Transverse colon (tissue), 4 donors: ENCODE results near the gene SLC6A11. TPM values are rescaled to one million over a fixed set of nuclear protein-coding genes. Genes with fewer than 3 reads are reported as not detected.

ENCODE experiments used
- DNase-seq: peaks from one replicate; pipeline ENCODE4 v3.0.0-alpha.2; 2019
- H3K27ac ChIP-seq, 4 donors: fragments of 200-600 bp; sonication (generic); 2 replicates each; pipeline ENCODE4 v1.5.1; 2016 to 2018; ENCODE audit warnings: inconsistent platforms in 4 of 4
- H3K27me3 ChIP-seq: fragments of 200-600 bp; sonication (generic); 2 replicates; pipeline ENCODE4 v1.5.1; 2017; ENCODE audit warnings: inconsistent platforms
- H3K36me3 ChIP-seq, 4 donors: fragments of 200-600 bp; sonication (generic); 2 replicates each; pipeline ENCODE4 v1.5.1; 2017 to 2019; ENCODE audit warnings: inconsistent platforms in 4 of 4
- H3K4me1 ChIP-seq, 4 donors: fragments of 200-600 bp; sonication (generic); 2 replicates each; pipeline ENCODE4 v1.5.1; 2017 to 2020; ENCODE audit warnings: inconsistent platforms in 4 of 4
- H3K4me3 ChIP-seq, 4 donors: fragments of 200-600 bp; sonication (generic); 1 replicate in 1 of 4; 2 replicates in 3 of 4; pipeline versions ENCODE4 v1.5.1 to v1.6.1; 2017 to 2019; ENCODE audit warnings: inconsistent platforms in 4 of 4
- H3K9me3 ChIP-seq, 2 donors: fragments of 200-600 bp; sonication (generic); 2 replicates each; pipeline ENCODE4 v1.5.1; 2017 to 2019; ENCODE audit warnings: inconsistent platforms in 2 of 2
- EP300 ChIP-seq: sonication (generic); formaldehyde crosslinking; IDR thresholded peaks from one replicate; pipeline ENCODE4 v1.6.1; 2017; ENCODE audit warnings: antibody characterized with exemption, low read depth
- POLR2A ChIP-seq: fragments of 450-650 bp; IDR thresholded peaks from one replicate; pipeline ENCODE4 v1.6.1; 2016; ENCODE audit warnings: antibody characterized with exemption, mild to moderate bottlenecking, moderate library complexity
- POLR2AphosphoS5 ChIP-seq, 3 donors: sonication (generic); formaldehyde crosslinking; IDR thresholded peaks; one replicate each; pipeline ENCODE4 v1.6.1; 2016; ENCODE audit warnings: antibody characterized with exemption in 3 of 3
- WGBS, 2 donors: methylation state at CpG; one replicate each; pipeline ENCODE4 v1.1.5; 2018; ENCODE audit warnings: low coverage in 1 of 2; 5-methylcytosine and 5-hydroxymethylcytosine counted together
- in situ Hi-C, 4 donors: fragments of 200-750 bp; cut with MboI; loops; one replicate each; pipeline versions ENCODE4 v1.15.0 to v1.15.1; 2017; ENCODE audit warnings: low sequenced_read_pairs in 3 of 4, low pct_ligation_motif_present in 1 of 4, low pct_unique_long_range_greater_than_20kb in 1 of 4
- intact Hi-C: fragments of 100-400 bp; cut with DNase I; formaldehyde crosslinking; loops from one replicate; pipeline ENCODE4 v1.15.1; 2023; ENCODE audit warnings: low total_unique reads
- total RNA-seq, 4 donors: library from RNA; depleted of rRNA; stranded (reverse); fragments of >200 nt; gene quantifications; one replicate each; pipeline ENCODE4 v1.1.0, GENCODE V29; 2016
- TF ChIP-seq, protein P1 (sequence below), 5 experiments: fragments of 200-600 bp in 3 of 5; fragments of 450-650 bp in 2 of 5; sonication (generic) in 3 of 5; IDR thresholded peaks; 1 replicate in 2 of 5; 2 replicates in 3 of 5; pipeline ENCODE4 v1.5.1; 2016 to 2017; ENCODE audit warnings: antibody characterized with exemption in 5 of 5, inconsistent platforms in 3 of 5, mild to moderate bottlenecking in 2 of 5, moderate library complexity in 1 of 5

SLC6A11 gene
- total RNA-seq, 4 donors from 2014 or later = not detected

DNA sequence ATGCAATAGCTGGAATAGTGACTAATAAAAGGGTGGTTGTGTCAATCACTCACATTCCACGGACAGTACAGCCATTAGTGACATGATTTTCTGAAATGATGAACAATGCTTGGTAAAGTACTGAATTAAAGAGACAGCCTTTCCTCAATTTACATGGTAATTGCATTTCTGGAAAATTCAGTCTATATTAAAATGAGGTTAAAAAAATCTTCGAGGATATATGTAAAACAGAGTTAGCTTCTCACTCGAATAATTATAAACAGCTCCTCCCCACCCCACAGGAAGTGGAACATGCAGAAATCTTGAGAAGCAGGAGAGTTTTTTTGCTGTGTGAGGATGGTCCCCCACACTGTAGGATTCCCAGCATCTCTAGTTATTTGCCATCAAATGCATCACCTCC, 42.1 kb downstream of the SLC6A11 start:
- DNase-seq = no peak
- H3K27ac ChIP-seq = no peak overlapping the region
- no peaks in the 10 kb centered on the region for H3K9me3 ChIP-seq
- TF ChIP-seq EP300 (no peak), POLR2AphosphoS5 (IDR thresholded peaks at IDR 0.05) (no peak), POLR2A (no peak)
- TF ChIP-seq, protein P1, sequence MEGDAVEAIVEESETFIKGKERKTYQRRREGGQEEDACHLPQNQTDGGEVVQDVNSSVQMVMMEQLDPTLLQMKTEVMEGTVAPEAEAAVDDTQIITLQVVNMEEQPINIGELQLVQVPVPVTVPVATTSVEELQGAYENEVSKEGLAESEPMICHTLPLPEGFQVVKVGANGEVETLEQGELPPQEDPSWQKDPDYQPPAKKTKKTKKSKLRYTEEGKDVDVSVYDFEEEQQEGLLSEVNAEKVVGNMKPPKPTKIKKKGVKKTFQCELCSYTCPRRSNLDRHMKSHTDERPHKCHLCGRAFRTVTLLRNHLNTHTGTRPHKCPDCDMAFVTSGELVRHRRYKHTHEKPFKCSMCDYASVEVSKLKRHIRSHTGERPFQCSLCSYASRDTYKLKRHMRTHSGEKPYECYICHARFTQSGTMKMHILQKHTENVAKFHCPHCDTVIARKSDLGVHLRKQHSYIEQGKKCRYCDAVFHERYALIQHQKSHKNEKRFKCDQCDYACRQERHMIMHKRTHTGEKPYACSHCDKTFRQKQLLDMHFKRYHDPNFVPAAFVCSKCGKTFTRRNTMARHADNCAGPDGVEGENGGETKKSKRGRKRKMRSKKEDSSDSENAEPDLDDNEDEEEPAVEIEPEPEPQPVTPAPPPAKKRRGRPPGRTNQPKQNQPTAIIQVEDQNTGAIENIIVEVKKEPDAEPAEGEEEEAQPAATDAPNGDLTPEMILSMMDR (IDR thresholded peaks at IDR 0.05) = no peak
- intact Hi-C loops (no loop called here), in situ Hi-C loops (no loop called here)
- H3K27me3 ChIP-seq = no peaks in the 10 kb centered on the region
- WGBS, 2 donors = 57 to 63% methylated on average over 2 to 3 of the region's 3 CpGs
- H3K4me3 ChIP-seq = no peak overlapping the region
- no peaks in the 10 kb centered on the region for H3K36me3 ChIP-seq
- no peaks in the 10 kb centered on the region for H3K4me1 ChIP-seq

DNA sequence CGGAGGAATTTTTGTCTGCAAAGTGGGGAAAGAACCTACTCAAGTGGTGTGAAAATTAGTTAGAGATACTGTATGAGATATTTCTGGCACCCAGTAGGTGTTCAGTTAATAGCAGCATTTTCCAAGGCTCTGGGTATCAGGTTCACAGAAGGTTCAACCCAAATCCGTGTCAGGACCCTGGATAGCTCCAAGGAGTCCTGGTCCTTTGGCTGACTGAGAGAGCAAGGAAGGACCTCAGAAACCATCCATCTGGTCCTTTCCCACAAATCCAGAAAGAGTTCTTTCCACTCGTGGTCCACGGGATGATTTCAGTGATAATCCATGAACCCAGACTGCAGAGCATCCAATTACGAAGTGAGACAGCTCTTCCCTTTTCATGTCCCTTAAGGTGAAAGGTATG, 51.4 kb downstream of the SLC6A11 start:
- Histone ChIP-seq H3K36me3 (no peaks in the 10 kb centered on the region), H3K4me1 (no peaks in the 10 kb centered on the region), H3K4me3 (no peak overlapping the region), H3K27ac (no peak overlapping the region), H3K9me3 (no peaks in the 10 kb centered on the region), H3K27me3 (no peaks in the 10 kb centered on the region)
- no peak for DNase-seq
- in situ Hi-C loops = no loop called here
- 48% methylated on average over 5 of the region's 5 CpGs; no CpG with 5 or more reads in 1 of the 2 donors for WGBS, 2 donors
- intact Hi-C loops = no loop called here
- TF ChIP-seq, protein P1 (IDR thresholded peaks at IDR 0.05) = no peak
- TF ChIP-seq POLR2A (no peak), POLR2AphosphoS5 (IDR thresholded peaks at IDR 0.05) (no peak), EP300 (no peak)

DNA sequence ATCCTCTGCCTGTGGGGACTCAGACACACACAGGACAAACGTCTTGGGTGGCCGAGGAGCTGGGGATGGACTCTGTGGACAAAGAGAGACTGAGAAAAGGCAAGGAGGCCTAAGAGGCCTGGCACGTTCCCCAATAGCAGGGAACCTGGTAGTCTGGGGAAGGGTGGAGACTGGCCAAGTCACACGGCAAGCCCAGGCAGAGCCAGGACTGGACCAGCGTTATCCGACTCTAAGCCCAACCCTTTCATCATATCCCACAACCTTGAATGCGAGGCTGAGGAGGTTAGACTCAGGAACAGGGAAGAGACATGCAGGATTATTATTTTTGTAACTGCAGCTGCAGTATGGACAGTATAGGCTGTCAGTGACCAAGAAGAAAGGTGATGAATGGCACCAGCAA, 53.4 kb downstream of the SLC6A11 start:
- intact Hi-C loops = no loop called here
- H3K4me3 ChIP-seq = no peak overlapping the region
- H3K36me3 ChIP-seq = no peaks in the 10 kb centered on the region
- H3K27ac ChIP-seq = no peak overlapping the region
- in situ Hi-C loops = no loop called here
- H3K4me1 ChIP-seq = no peaks in the 10 kb centered on the region
- no peak for TF ChIP-seq EP300
- TF ChIP-seq POLR2A = no peak
- TF ChIP-seq, protein P1 (IDR thresholded peaks at IDR 0.05) = no peak
- no peaks in the 10 kb centered on the region for H3K9me3 ChIP-seq
- H3K27me3 ChIP-seq = no peaks in the 10 kb centered on the region
- no peak for DNase-seq
- 50 to 71% methylated on average over 5 to 7 of the region's 7 CpGs for WGBS, 2 donors

DNA sequence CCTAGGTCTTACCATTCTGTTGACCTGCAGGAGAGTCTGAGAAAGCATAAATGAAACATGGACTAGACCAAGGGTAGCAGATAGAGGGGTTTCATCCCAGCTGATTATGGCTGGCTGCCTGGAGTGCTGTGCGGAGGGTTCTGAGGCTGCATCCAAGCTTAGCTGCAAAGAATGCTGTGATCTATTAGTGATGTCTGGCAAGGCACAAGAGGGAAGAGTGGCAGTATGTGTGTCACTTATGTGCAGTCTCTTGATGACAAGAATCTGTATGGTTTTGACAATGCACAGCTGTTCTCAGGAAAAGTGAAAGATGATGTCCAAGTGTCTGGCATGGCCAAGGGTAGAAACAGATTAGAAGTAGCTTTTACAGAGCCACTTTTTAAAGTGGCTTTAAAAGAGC, 54.3 kb downstream of the SLC6A11 start:
- in situ Hi-C loops = no loop called here
- intact Hi-C loops = no loop called here
- Histone ChIP-seq H3K27me3 (no peaks in the 10 kb centered on the region), H3K9me3 (no peaks in the 10 kb centered on the region), H3K4me3 (no peak overlapping the region), H3K4me1 (no peaks in the 10 kb centered on the region), H3K27ac (no peak overlapping the region), H3K36me3 (no peaks in the 10 kb centered on the region)
- 80 to 91% methylated on average over 1 of the region's 1 CpG for WGBS, 2 donors
- no peak for TF ChIP-seq POLR2AphosphoS5 (IDR thresholded peaks at IDR 0.05)
- no peak for DNase-seq

DNA sequence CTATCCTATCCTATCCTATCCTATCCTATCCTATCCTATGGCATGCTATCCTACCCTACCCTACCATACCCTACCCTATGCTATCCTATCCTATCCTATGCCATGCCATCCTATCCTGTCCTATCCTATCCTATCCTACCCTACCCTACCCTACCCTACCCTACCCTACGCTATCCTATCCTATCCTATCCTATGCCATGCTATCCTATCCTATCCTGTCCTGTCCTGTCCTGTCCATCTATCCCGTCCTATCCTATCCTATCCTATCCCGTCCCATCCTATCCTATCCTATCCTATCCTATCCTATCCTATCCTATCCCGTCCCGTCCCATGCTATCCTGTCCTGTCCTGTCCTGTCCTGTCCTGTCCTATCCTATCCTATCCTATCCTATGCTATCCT, 57.4 kb downstream of the SLC6A11 start:
- intact Hi-C loops = no loop called here
- Histone ChIP-seq H3K4me3 (no peak overlapping the region), H3K27ac (no peak overlapping the region), H3K27me3 (no peaks in the 10 kb centered on the region), H3K9me3 (no peaks in the 10 kb centered on the region), H3K36me3 (no peaks in the 10 kb centered on the region), H3K4me1 (no peaks in the 10 kb centered on the region)
- in situ Hi-C loops = no loop called here
- 72 to 81% methylated on average over 5 of the region's 5 CpGs for WGBS, 2 donors
- TF ChIP-seq POLR2A = no peak
- TF ChIP-seq, protein P1 (IDR thresholded peaks at IDR 0.05) = no peak
- no peak for TF ChIP-seq POLR2AphosphoS5 (IDR thresholded peaks at IDR 0.05)
- TF ChIP-seq EP300 = no peak
- no peak for DNase-seq
